GM19372 (cell line): ENCODE data around the gene BSN.

ENCODE experiments used
- ATAC-seq: cut with Tn5 transposase; IDR thresholded peaks from one replicate; pipeline ENCODE4 v1.9.1; 2021; ENCODE audit warnings: mild to moderate bottlenecking, low read depth, moderate library complexity; ENCODE audit not compliant: unreplicated experiment

BSN gene

GRCh38 chr3:49626101-49626581, 71.9 kb downstream of the BSN start:
- ATAC-seq = no peak

GRCh38 chr3:49626796-49627195, 72.5 kb downstream of the BSN start:
- ATAC-seq = no peak

GRCh38 chr3:49627634-49628033, 73.4 kb downstream of the BSN start:
- no peak for ATAC-seq

- ATAC-seq = no peak
Measured at GRCh38 chr3:49628249-49628648, 74.0 kb downstream of the BSN start.

GRCh38 chr3:49629451-49629850, 75.2 kb downstream of the BSN start:
- no peak for ATAC-seq

- ATAC-seq = no peak
Measured at GRCh38 chr3:49629866-49630265, 75.6 kb downstream of the BSN start.

GRCh38 chr3:49630784-49631183, 76.5 kb downstream of the BSN start:
- no peak for ATAC-seq

- ATAC-seq = no peak
Measured at GRCh38 chr3:49634736-49635135, 80.5 kb downstream of the BSN start.

- no peak for ATAC-seq
Measured at GRCh38 chr3:49636883-49637609, 82.8 kb downstream of the BSN start.

- no peak for ATAC-seq
Measured at GRCh38 chr3:49638445-49638844, 84.2 kb downstream of the BSN start.

GRCh38 chr3:49639551-49639950, 85.3 kb downstream of the BSN start:
- ATAC-seq = no peak

GRCh38 chr3:49641292-49641691, 87.0 kb downstream of the BSN start:
- ATAC-seq = no peak

- ATAC-seq = no peak
Measured at GRCh38 chr3:49641921-49642707, 87.8 kb downstream of the BSN start.

- no peak for ATAC-seq
Measured at GRCh38 chr3:49642708-49643145, 88.5 kb downstream of the BSN start.

- no peak for ATAC-seq
Measured at GRCh38 chr3:49644684-49645083, 90.4 kb downstream of the BSN start.

GRCh38 chr3:49646236-49646635, 92.0 kb downstream of the BSN start:
- ATAC-seq = no peak

GRCh38 chr3:49647741-49648140, 93.5 kb downstream of the BSN start:
- ATAC-seq = no peak

- no peak for ATAC-seq
Measured at GRCh38 chr3:49648354-49649019, 94.2 kb downstream of the BSN start.

GRCh38 chr3:49649576-49649975, 95.3 kb downstream of the BSN start:
- ATAC-seq = no peak

- ATAC-seq = no peak
Measured at GRCh38 chr3:49650177-49650576, 95.9 kb downstream of the BSN start.

GRCh38 chr3:49650637-49651036, 96.4 kb downstream of the BSN start:
- no peak for ATAC-seq
